ENCODE measurements around the gene CROCC2. TPM values are rescaled to one million over a fixed set of nuclear protein-coding genes. Genes with fewer than 3 reads are reported as not detected.

CROCC2 gene
- total RNA-seq, 1 donor from 2014 or later, result 0.49 TPM

- Histone ChIP-seq H3K27me3 (no peaks in the 10 kb centered on the region), H3K9me3 (peaks cover 7% of the 10 kb centered on the region), H3K4me3 (no peak overlapping the region), H3K27ac (no peak overlapping the region), H3K4me1 (peaks cover 17% of the 10 kb centered on the region), H3K36me3 (peaks cover 0 to 16% of the 10 kb centered on the region in 2 donors)
- TF ChIP-seq, protein P1, sequence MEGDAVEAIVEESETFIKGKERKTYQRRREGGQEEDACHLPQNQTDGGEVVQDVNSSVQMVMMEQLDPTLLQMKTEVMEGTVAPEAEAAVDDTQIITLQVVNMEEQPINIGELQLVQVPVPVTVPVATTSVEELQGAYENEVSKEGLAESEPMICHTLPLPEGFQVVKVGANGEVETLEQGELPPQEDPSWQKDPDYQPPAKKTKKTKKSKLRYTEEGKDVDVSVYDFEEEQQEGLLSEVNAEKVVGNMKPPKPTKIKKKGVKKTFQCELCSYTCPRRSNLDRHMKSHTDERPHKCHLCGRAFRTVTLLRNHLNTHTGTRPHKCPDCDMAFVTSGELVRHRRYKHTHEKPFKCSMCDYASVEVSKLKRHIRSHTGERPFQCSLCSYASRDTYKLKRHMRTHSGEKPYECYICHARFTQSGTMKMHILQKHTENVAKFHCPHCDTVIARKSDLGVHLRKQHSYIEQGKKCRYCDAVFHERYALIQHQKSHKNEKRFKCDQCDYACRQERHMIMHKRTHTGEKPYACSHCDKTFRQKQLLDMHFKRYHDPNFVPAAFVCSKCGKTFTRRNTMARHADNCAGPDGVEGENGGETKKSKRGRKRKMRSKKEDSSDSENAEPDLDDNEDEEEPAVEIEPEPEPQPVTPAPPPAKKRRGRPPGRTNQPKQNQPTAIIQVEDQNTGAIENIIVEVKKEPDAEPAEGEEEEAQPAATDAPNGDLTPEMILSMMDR (IDR thresholded peaks at IDR 0.05), result no peak
- TF ChIP-seq POLR2AphosphoS5 (IDR thresholded peaks at IDR 0.05; ENCODE audit: insufficient read depth in 1 of 2, low read depth in 1 of 2) (no peak), POLR2A (IDR thresholded peaks at IDR 0.05) (no peak)
- intact Hi-C loops (cut with DNase I), result no loop called here
- peak in 1 of 2 donors; percentile 74 for DNase-seq (ENCODE audit: extremely low spot score in 2 of 2)
These were observed 134.1 kb downstream of the CROCC2 start for GRCh38 chr2:241040081-241040803.

- no peak overlapping the region for H3K4me3 ChIP-seq
- H3K9me3 ChIP-seq, result peaks cover 7% of the 10 kb centered on the region
- H3K4me1 ChIP-seq, result peaks cover 6% of the 10 kb centered on the region
- TF ChIP-seq, protein P1 (IDR thresholded peaks at IDR 0.05), result no peak
- TF ChIP-seq POLR2A (IDR thresholded peaks at IDR 0.05), result no peak
- no peak for TF ChIP-seq POLR2AphosphoS5 (IDR thresholded peaks at IDR 0.05; ENCODE audit: insufficient read depth in 1 of 2, low read depth in 1 of 2)
- intact Hi-C loops (cut with DNase I), result no loop called here
- H3K27ac ChIP-seq, result no peak overlapping the region
- DNase-seq (ENCODE audit: extremely low spot score in 2 of 2), result no peak
- no peaks in the 10 kb centered on the region for H3K27me3 ChIP-seq
- H3K36me3 ChIP-seq, result peaks cover 0 to 16% of the 10 kb centered on the region in 2 donors
These were observed 135.5 kb downstream of the CROCC2 start for GRCh38 chr2:241041589-241042158.

Other genes starting within 250 kb of the CROCC2 start
- not detected for gene AQP12B, start 223.5 kb upstream of the CROCC2 start, total RNA-seq
- gene AQP12A, start 214.5 kb upstream of the CROCC2 start, total RNA-seq, result not detected
- 6.1 TPM for gene KIF1A, start 86.1 kb upstream of the CROCC2 start, total RNA-seq
- gene AGXT, start 37.5 kb upstream of the CROCC2 start, total RNA-seq, result not detected
- gene MAB21L4, start 10.2 kb upstream of the CROCC2 start, total RNA-seq, result 21.1 TPM
- 55.5 TPM for gene SNED1, start 92.3 kb downstream of the CROCC2 start, total RNA-seq
- gene MTERF4, start 196.0 kb downstream of the CROCC2 start, total RNA-seq, result 30.2 TPM
- 6.4 TPM for gene PASK, start 243.1 kb downstream of the CROCC2 start, total RNA-seq
- gene PPP1R7, start 244.1 kb downstream of the CROCC2 start, total RNA-seq, result 51.1 TPM